Panc1 (cell line): Measurements from ENCODE around the gene TFAP2D. TPM values are rescaled to one million over a fixed set of nuclear protein-coding genes. Genes with fewer than 3 reads are reported as not detected.

Experiments used
- ATAC-seq: fragments of 200-7000 bp; cut with Tn5 transposase; 2 replicates; pipeline ENCODE4 v1.9.1; 2020; ENCODE audit warnings: mild to moderate bottlenecking, moderate library complexity
- BruUV-seq: library from RNA; stranded (reverse); fragments of 400-500 nt; replicated peaks from 2 replicates; lab custom pipeline; 2021; lab: Mats Ljungman, UMichigan
- CTCF ChIA-PET: fragments of 300-600 bp; sonication (Branson Sonifier 250); formaldehyde crosslinking; loops from one replicate; lab custom pipeline; 2022; ENCODE audit warnings: antibody characterized with exemption; lab: Charles Lee
- POLR2A ChIA-PET: fragments of 300-600 bp; sonication (Branson Sonifier 250); formaldehyde crosslinking; loops from one replicate; lab custom pipeline; 2022; ENCODE audit warnings: antibody characterized with exemption; lab: Charles Lee
- DNase-seq: peaks from one replicate; pipeline ENCODE4 v3.0.0-alpha.2; 2010; ENCODE audit warnings: low read depth, low spot score
- H3K27ac ChIP-seq: 2 replicates; pipeline ENCODE4 v1.5.1; 2011; ENCODE audit warnings: mild to moderate bottlenecking, low read length, inconsistent platforms
- H3K27me3 ChIP-seq: fragments of 200-500 bp; sonication (Bioruptor generic); 2 replicates; pipeline ENCODE4 v1.6.0; 2014; ENCODE audit warnings: low read length, inconsistent platforms; ENCODE audit not compliant: control insufficient read depth, insufficient read depth
- H3K36me3 ChIP-seq: fragments of 200-500 bp; sonication (Bioruptor generic); 2 replicates; pipeline ENCODE4 v1.5.1; 2014; ENCODE audit warnings: inconsistent platforms, mild to moderate bottlenecking, low read length, moderate library complexity; ENCODE audit not compliant: control insufficient read depth, insufficient read depth
- H3K4me1 ChIP-seq: 2 replicates; pipeline ENCODE4 v1.5.1; 2011; ENCODE audit warnings: inconsistent platforms, mild to moderate bottlenecking, low read length, moderate library complexity; ENCODE audit not compliant: control insufficient read depth, insufficient read depth
- H3K4me3 ChIP-seq, 2 experiments: 2 replicates each; pipeline ENCODE4 v1.5.1; 2011 to 2012; ENCODE audit warnings: low read depth in 2 of 2, low read length in 2 of 2, mild to moderate bottlenecking in 2 of 2, inconsistent platforms in 1 of 2, moderate library complexity in 1 of 2
- H3K9me3 ChIP-seq: fragments of 200-500 bp; sonication (Bioruptor generic); 2 replicates; pipeline ENCODE4 v1.5.1; 2014; ENCODE audit warnings: low read depth, mild to moderate bottlenecking, inconsistent platforms, low read length, moderate library complexity; ENCODE audit not compliant: control insufficient read depth, insufficient read depth
- POLR2AphosphoS5 ChIP-seq: IDR thresholded peaks from 2 replicates; pipeline ENCODE4 v1.6.1; 2012; ENCODE audit warnings: mild to moderate bottlenecking, low read depth, low read length, moderate library complexity
- SIN3A ChIP-seq: IDR thresholded peaks from 2 replicates; pipeline ENCODE4 v1.6.1; 2012; ENCODE audit warnings: low read depth, mild to moderate bottlenecking, low read length, moderate library complexity, borderline replicate concordance; ENCODE audit not compliant: insufficient read depth
- TCF7L2 ChIP-seq: IDR thresholded peaks from 2 replicates; pipeline ENCODE4 v1.6.1; 2011; ENCODE audit warnings: mild to moderate bottlenecking, low read depth, low read length, inconsistent platforms
- in situ Hi-C: cut with HindIII; loops from 2 replicates; pipeline ENCODE4 v1.10.0; 2016; ENCODE audit warnings: low sequenced_read_pairs, low pct_unique_long_range_greater_than_20kb
- intact Hi-C: fragments of 100-400 bp; cut with micrococcal nuclease; formaldehyde crosslinking; loops from one replicate; pipeline ENCODE4 v1.10.0; 2022; ENCODE audit not compliant: unreplicated experiment
- total RNA-seq: library from RNA; stranded (reverse); gene quantifications from one replicate; pipeline ENCODE4 v1.2.1, GENCODE V29; 2021; ENCODE audit not compliant: unreplicated experiment
- TF ChIP-seq, protein P1 (sequence below), 2 experiments: IDR thresholded peaks; 2 replicates each; pipeline ENCODE4 v1.6.1; 2011 to 2012; ENCODE audit warnings: low read depth in 2 of 2, control low read depth in 1 of 2, low read length in 1 of 2, mild to moderate bottlenecking in 1 of 2, moderate library complexity in 1 of 2; ENCODE audit not compliant: insufficient read depth in 1 of 2
- TF ChIP-seq, protein P2 (sequence below): fragments of 450-650 bp; IDR thresholded peaks from 2 replicates; pipeline ENCODE4 v1.5.1; 2017; ENCODE audit warnings: mild to moderate bottlenecking

The TFAP2D gene
- total RNA-seq, 1 experiment from 2014 or later = not detected

DNA sequence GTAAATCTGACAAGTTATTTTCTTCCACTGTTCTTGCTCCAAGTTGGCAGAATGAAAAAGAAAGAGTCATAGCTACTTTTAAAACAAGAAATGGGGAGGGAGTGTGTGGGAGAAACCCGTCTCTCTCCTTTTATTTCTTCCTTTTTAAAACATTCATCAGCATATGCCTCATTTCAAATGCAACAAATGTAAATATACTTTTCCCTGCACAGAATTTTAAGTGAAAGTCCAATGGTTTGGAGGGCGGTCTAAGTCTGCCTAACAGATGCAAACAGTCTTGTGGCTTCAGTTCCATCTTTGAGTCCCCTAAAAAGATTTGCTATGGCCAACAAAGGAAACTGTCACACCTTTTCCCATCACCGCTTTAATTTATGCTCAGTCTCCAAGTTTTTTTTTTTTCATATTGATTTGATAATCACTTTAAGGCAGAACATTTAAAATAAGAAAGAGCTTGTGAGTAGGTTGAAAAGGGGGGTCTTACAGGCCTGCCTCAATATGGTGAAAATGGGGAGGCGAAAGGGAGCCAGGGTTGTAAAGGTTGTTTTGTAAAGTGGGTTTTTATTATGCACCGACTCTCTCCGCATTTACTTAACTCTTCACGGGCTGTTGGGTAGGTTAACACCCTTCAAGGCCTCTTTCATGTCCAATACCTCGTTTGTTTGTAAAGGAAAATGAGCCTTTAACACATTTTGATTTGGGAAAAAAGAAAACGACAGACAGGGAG lies 4.6 kb downstream of the TFAP2D start:
- CTCF ChIA-PET = no interaction called here
- no TSS peak for BruUV-seq
- H3K27me3 ChIP-seq = peaks cover 39% of the 10 kb centered on the region
- in situ Hi-C loops = no loop called here
- no peak overlapping the region for H3K27ac ChIP-seq
- POLR2A ChIA-PET = no interaction called here
- H3K36me3 ChIP-seq = no peaks in the 10 kb centered on the region
- intact Hi-C loops = no loop called here
- TF ChIP-seq, protein P1, sequence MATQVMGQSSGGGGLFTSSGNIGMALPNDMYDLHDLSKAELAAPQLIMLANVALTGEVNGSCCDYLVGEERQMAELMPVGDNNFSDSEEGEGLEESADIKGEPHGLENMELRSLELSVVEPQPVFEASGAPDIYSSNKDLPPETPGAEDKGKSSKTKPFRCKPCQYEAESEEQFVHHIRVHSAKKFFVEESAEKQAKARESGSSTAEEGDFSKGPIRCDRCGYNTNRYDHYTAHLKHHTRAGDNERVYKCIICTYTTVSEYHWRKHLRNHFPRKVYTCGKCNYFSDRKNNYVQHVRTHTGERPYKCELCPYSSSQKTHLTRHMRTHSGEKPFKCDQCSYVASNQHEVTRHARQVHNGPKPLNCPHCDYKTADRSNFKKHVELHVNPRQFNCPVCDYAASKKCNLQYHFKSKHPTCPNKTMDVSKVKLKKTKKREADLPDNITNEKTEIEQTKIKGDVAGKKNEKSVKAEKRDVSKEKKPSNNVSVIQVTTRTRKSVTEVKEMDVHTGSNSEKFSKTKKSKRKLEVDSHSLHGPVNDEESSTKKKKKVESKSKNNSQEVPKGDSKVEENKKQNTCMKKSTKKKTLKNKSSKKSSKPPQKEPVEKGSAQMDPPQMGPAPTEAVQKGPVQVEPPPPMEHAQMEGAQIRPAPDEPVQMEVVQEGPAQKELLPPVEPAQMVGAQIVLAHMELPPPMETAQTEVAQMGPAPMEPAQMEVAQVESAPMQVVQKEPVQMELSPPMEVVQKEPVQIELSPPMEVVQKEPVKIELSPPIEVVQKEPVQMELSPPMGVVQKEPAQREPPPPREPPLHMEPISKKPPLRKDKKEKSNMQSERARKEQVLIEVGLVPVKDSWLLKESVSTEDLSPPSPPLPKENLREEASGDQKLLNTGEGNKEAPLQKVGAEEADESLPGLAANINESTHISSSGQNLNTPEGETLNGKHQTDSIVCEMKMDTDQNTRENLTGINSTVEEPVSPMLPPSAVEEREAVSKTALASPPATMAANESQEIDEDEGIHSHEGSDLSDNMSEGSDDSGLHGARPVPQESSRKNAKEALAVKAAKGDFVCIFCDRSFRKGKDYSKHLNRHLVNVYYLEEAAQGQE (IDR thresholded peaks at IDR 0.05; ENCODE audit: insufficient read depth in 1 of 2, low read depth in 2 of 2, low read length in 1 of 2) = no peak
- TF ChIP-seq, protein P2, sequence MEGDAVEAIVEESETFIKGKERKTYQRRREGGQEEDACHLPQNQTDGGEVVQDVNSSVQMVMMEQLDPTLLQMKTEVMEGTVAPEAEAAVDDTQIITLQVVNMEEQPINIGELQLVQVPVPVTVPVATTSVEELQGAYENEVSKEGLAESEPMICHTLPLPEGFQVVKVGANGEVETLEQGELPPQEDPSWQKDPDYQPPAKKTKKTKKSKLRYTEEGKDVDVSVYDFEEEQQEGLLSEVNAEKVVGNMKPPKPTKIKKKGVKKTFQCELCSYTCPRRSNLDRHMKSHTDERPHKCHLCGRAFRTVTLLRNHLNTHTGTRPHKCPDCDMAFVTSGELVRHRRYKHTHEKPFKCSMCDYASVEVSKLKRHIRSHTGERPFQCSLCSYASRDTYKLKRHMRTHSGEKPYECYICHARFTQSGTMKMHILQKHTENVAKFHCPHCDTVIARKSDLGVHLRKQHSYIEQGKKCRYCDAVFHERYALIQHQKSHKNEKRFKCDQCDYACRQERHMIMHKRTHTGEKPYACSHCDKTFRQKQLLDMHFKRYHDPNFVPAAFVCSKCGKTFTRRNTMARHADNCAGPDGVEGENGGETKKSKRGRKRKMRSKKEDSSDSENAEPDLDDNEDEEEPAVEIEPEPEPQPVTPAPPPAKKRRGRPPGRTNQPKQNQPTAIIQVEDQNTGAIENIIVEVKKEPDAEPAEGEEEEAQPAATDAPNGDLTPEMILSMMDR = no peak
- TF ChIP-seq SIN3A (no peak), TCF7L2 (no peak), POLR2AphosphoS5 (no peak)
- no peaks in the 10 kb centered on the region for H3K4me1 ChIP-seq
- H3K4me3 ChIP-seq = no peak overlapping the region
- ATAC-seq (no peak), DNase-seq (no peak)
- H3K9me3 ChIP-seq = no peaks in the 10 kb centered on the region

DNA sequence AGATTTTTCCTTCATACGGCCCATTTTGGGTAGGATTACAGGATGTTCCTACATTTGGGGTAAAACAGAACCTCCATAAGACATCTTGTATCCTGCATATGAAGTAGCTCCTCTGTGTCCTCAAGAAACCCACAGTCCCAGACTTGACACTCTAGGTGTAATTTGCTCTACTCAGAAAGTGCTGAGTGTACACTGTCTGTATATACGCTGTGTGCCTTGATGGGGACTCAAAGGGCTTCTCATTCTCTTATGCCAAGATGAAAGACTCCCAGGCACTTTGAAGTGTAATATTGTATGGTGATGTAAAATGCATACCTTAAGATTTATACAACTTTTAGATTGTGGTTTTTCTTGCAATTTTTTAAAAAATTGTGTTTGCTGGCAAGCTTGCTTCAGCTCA lies 5.2 kb downstream of the TFAP2D start:
- no peak for ATAC-seq
- Histone ChIP-seq H3K4me3 (no peak overlapping the region), H3K27me3 (peaks cover 33% of the 10 kb centered on the region), H3K36me3 (no peaks in the 10 kb centered on the region), H3K9me3 (no peaks in the 10 kb centered on the region), H3K4me1 (no peaks in the 10 kb centered on the region), H3K27ac (no peak overlapping the region)
- ChIA-PET POLR2A (no interaction called here), CTCF (no interaction called here)
- no peak for DNase-seq
- in situ Hi-C loops = no loop called here
- intact Hi-C loops = no loop called here
- no TSS peak for BruUV-seq
- no peak for TF ChIP-seq POLR2AphosphoS5
- TF ChIP-seq, protein P2 = no peak
- TF ChIP-seq SIN3A = no peak
- TF ChIP-seq TCF7L2 = no peak
- TF ChIP-seq, protein P1 (IDR thresholded peaks at IDR 0.05; ENCODE audit: insufficient read depth in 1 of 2, low read depth in 2 of 2, low read length in 1 of 2) = no peak
